Stimulated activated CD4-positive, alpha-beta T cell treated with anti-CD3 and anti-CD28 coated beads, Interleukin-2, amount 100 ng/mL, for 48 hours (primary cell): Measurements from ENCODE around the gene B4GALT1.

Experiments used
- DNase-seq, 2 donors: peaks; one replicate each; pipeline ENCODE4 v3.0.0-alpha.2; 2020

Gene B4GALT1

DNA sequence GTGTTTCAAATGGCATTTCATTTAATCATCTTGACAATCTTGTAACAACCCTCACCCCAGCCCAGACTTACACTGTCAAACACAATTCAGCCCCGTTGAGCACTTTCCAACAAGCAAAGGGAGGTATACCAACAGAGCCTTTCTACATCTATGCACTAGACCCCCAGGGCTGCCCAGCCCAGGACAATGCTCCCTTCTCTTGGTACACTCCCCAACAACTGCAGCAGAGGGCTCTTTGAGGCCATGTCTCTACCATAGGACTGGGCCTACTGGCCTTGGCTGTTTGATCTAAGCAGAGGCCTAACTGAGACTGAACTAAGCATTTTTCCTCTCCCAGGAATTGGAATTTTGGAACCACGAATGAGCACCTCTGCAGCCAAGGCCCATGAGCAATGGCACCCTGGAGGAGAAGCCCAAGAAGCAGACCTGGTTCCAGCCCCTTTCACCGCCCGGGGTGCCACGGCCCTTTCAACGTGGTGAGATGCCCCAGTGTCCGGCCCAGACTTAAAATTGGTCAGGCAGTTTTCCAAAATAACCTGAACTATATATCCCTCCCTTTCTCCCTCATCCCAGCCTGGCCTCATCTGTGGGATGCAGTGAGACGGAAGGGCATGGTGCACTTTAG is 43.6 kb downstream of the B4GALT1 start:
- DNase-seq: no peak

DNA sequence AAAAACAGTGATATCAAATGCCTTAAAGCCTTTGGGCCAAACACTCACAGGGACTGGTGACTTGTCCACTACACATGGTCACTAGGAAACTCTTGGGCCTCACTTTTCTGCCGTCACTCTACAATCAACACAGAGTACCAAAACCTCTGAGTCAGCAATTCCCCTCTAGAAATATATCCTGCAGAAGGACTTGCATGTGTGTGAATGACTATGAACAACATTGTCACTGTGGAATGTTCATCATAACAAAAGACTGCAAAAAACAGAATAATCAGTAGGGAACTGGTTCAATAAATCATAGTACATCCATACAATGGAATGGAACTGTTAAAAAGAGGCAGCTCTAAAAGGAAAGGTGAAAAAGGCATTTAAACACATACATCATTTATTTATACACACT is 46.5 kb downstream of the B4GALT1 start:
- no peak for DNase-seq

GRCh38 chr9:33117796-33118195 is 49.3 kb downstream of the B4GALT1 start:
- no peak for DNase-seq

- DNase-seq: no peak
These were observed 49.8 kb downstream of the B4GALT1 start for GRCh38 chr9:33117306-33117705.

- DNase-seq: no peak
These were observed 50.3 kb downstream of the B4GALT1 start for GRCh38 chr9:33116860-33117259.

- no peak for DNase-seq
These were observed 52.4 kb downstream of the B4GALT1 start for GRCh38 chr9:33114746-33115145.

GRCh38 chr9:33113799-33114547 is 53.2 kb downstream of the B4GALT1 start:
- DNase-seq: no peak

- no peak for DNase-seq
These were observed 55.0 kb downstream of the B4GALT1 start for GRCh38 chr9:33112094-33112493.

DNA sequence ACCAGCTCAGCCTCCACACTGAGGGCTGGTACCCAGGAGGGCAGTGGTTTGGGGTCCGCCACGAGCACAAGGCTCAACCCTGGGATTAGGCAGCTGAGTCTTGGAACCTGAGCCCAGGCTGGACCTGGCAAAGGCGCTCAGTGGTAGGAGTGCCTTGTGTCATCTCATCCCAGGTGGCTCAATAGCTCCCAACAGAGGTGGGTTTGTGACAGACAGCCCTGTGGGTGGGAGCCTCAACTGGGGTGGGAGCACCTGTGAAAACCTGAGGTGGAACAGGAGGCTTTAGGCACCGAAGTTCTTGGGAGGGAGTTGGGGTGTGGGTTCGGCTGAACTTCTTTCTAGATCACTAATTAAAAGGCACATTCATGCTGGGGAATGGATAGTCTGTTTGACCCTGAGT is 55.5 kb downstream of the B4GALT1 start:
- no peak for DNase-seq

GRCh38 chr9:33110686-33111085 is 56.5 kb downstream of the B4GALT1 start:
- no peak for DNase-seq

- DNase-seq: no peak
These were observed 57.1 kb downstream of the B4GALT1 start for GRCh38 chr9:33109850-33110595.

GRCh38 chr9:33109097-33109496 is 58.0 kb downstream of the B4GALT1 start:
- DNase-seq: no peak

- DNase-seq: no peak
These were observed 58.7 kb downstream of the B4GALT1 start for GRCh38 chr9:33108472-33108871.

DNA sequence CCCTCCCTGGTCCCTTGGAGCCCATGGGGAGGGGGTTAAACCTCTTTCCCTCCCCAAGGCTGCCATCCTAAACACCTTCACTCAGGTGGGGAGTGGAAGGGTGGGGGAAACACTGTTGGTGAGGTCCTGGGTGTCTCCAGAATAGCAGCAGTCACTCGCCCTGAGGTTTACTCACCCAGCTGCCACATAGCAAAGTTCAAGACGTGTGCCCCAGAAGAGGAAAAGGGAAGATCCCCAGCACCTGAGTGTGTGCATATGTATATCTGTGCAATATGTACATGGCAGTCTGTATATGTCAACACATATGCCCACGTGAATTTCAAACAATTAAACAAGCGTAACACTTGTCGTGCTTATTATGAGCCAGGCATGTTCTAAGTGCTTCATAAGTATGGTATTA is 59.4 kb downstream of the B4GALT1 start:
- DNase-seq: no peak

- no peak for DNase-seq
These were observed 60.1 kb downstream of the B4GALT1 start for GRCh38 chr9:33106827-33107621.

DNA sequence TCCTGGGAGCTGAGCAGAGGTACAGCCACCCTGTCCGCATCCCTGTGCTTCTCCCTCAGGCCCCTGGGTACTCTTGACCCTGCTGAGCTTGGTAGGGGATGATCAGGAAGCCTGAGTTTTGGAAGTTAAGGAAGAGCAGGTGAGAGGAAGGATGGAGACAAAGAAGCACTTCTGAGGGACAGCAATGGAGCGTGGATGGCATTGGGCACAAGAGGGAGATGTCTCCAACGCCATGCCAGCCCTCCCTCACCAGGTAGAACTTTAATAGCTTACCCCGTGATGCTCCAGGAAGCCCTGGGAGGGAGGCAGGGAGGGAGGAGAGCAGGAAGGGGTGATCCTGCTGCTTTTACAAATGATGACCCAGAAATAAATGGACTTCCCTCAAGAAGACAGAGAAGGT is 60.8 kb downstream of the B4GALT1 start:
- DNase-seq: no peak

GRCh38 chr9:33105959-33106358 is 61.2 kb downstream of the B4GALT1 start:
- no peak for DNase-seq

DNA sequence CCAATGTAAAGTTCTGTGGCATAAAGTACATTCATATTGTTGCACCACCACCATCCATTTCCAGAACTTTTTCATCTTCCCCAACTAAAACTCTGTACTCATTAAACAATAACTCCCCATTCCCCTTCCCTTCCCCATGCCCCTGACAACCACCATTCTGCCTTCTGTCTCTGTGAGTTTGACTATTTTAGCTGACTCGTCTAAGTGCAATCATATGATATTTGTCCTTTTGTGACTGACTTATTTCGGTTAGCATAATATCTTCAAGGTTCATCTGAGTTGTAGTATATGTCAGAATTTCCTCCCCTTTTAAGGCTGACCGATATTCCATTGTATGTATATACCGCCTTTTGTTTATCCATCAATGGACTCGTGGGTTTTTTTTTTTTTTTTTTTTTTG is 61.6 kb downstream of the B4GALT1 start:
- DNase-seq: no peak

- DNase-seq: no peak
These were observed 62.7 kb downstream of the B4GALT1 start for GRCh38 chr9:33104401-33104800.

GRCh38 chr9:33103501-33104281 is 63.4 kb downstream of the B4GALT1 start:
- no peak for DNase-seq

- no peak for DNase-seq
These were observed 64.5 kb downstream of the B4GALT1 start for GRCh38 chr9:33102551-33103210.
